ENCODE measurements around the gene DLX5. TPM values are rescaled to one million over a fixed set of nuclear protein-coding genes. Genes with fewer than 3 reads are reported as not detected.
A peak's percentile ranks its signal among the peaks of the same experiment; 100 is the strongest.
"Not testable (repeated sequence)": the region's sequence is repeated elsewhere in the genome, so short reads cannot be mapped to it uniquely, and the experiment has no call there.

The DLX5 gene
- total RNA-seq, result 10 to 100 TPM; 14.2 to 39.4 (median 31.5) TPM

- peaks cover 78% of the 10 kb centered on the region for H3K27me3 ChIP-seq
- H3K9me3 ChIP-seq, result no peaks in the 10 kb centered on the region
- TF ChIP-seq POLR2A (IDR thresholded peaks at IDR 0.05), result no peak
- peak in 1 of 3 donors; percentile 17 for TF ChIP-seq POLR2AphosphoS5 (IDR thresholded peaks at IDR 0.05)
- under 1% methylated on average over 46 of the region's 60 CpGs for WGBS
- peaks cover 64% of the 10 kb centered on the region for H3K4me1 ChIP-seq
- peak in 1 of 2 donors; percentile 58 for DNase-seq (ENCODE audit: low spot score in 2 of 2)
- peak within 1 kb of the TSS; percentile 54 for H3K4me3 ChIP-seq
- peak within 1 kb of the TSS; percentile 66 for H3K27ac ChIP-seq
- H3K36me3 ChIP-seq, result peaks cover 4% of the 10 kb centered on the region
These were observed at the start of gene DLX5 for GRCh38 chr7:97024209-97025129. TSS of gene DLX5 (minus strand) at chr7:97024831. CDS start at chr7:97024623, 208 bp downstream.

GRCh38 chr7:97072025-97072424 is 47.4 kb upstream of the DLX5 start:
- 77% methylated on average over 2 of the region's 2 CpGs for WGBS
- H3K27me3 ChIP-seq; H3K27ac ChIP-seq; H3K4me1 ChIP-seq; DNase-seq (ENCODE audit: low spot score in 2 of 2); H3K36me3 ChIP-seq; H3K4me3 ChIP-seq; H3K9me3 ChIP-seq: not testable (repeated sequence)

GRCh38 chr7:97064972-97065587 is 40.4 kb upstream of the DLX5 start:
- no peaks in the 10 kb centered on the region for H3K9me3 ChIP-seq
- no peaks in the 10 kb centered on the region for H3K4me1 ChIP-seq
- DNase-seq (ENCODE audit: low spot score in 2 of 2), result no peak
- WGBS, result 37% methylated on average over 5 of the region's 5 CpGs
- H3K27me3 ChIP-seq, result peaks cover 3% of the 10 kb centered on the region
- no peak overlapping the region for H3K27ac ChIP-seq
- no peaks in the 10 kb centered on the region for H3K36me3 ChIP-seq
- TF ChIP-seq POLR2AphosphoS5 (IDR thresholded peaks at IDR 0.05), result no peak
- TF ChIP-seq CTCF (IDR thresholded peaks at IDR 0.05), result peak in 1 of 2 donors; percentile 51
- H3K4me3 ChIP-seq, result no peak overlapping the region

GRCh38 chr7:97064020-97064419 is 39.4 kb upstream of the DLX5 start:
- Histone ChIP-seq H3K27me3 (no peaks in the 10 kb centered on the region), H3K4me1 (no peaks in the 10 kb centered on the region), H3K9me3 (peaks cover 2% of the 10 kb centered on the region), H3K27ac (no peak overlapping the region), H3K36me3 (no peaks in the 10 kb centered on the region), H3K4me3 (no peak overlapping the region)
- no peak for DNase-seq (ENCODE audit: low spot score in 2 of 2)
- TF ChIP-seq POLR2AphosphoS5 (IDR thresholded peaks at IDR 0.05) (no peak), POLR2A (IDR thresholded peaks at IDR 0.05) (no peak), EP300 (IDR thresholded peaks at IDR 0.05) (no peak), CTCF (IDR thresholded peaks at IDR 0.05) (no peak)
- 75% methylated on average over 3 of the region's 3 CpGs for WGBS

GRCh38 chr7:97043281-97043680 is 18.6 kb upstream of the DLX5 start:
- no peak overlapping the region for H3K27ac ChIP-seq
- no peaks in the 10 kb centered on the region for H3K36me3 ChIP-seq
- no peak overlapping the region for H3K4me3 ChIP-seq
- no peak for DNase-seq (ENCODE audit: low spot score in 2 of 2)
- TF ChIP-seq POLR2AphosphoS5 (IDR thresholded peaks at IDR 0.05), result no peak
- no peak for TF ChIP-seq EP300 (IDR thresholded peaks at IDR 0.05)
- TF ChIP-seq POLR2A (IDR thresholded peaks at IDR 0.05), result no peak
- no peak for TF ChIP-seq CTCF (IDR thresholded peaks at IDR 0.05)
- H3K27me3 ChIP-seq, result peaks cover 23% of the 10 kb centered on the region
- no peaks in the 10 kb centered on the region for H3K4me1 ChIP-seq
- no peaks in the 10 kb centered on the region for H3K9me3 ChIP-seq
- WGBS, result 58% methylated on average over 2 of the region's 2 CpGs

GRCh38 chr7:97039374-97040065 is 14.9 kb upstream of the DLX5 start:
- H3K4me1 ChIP-seq, result no peaks in the 10 kb centered on the region
- H3K9me3 ChIP-seq, result no peaks in the 10 kb centered on the region
- no peak for DNase-seq (ENCODE audit: low spot score in 2 of 2)
- H3K27me3 ChIP-seq, result peaks cover 31% of the 10 kb centered on the region
- 81% methylated on average over 5 of the region's 5 CpGs for WGBS
- H3K4me3 ChIP-seq, result no peak overlapping the region
- TF ChIP-seq EP300 (IDR thresholded peaks at IDR 0.05) (no peak), POLR2A (IDR thresholded peaks at IDR 0.05) (no peak)
- H3K36me3 ChIP-seq, result no peaks in the 10 kb centered on the region
- no peak overlapping the region for H3K27ac ChIP-seq

- peaks cover 11% of the 10 kb centered on the region for H3K27me3 ChIP-seq
- H3K9me3 ChIP-seq; H3K36me3 ChIP-seq; H3K4me1 ChIP-seq; DNase-seq (ENCODE audit: low spot score in 2 of 2); H3K4me3 ChIP-seq; H3K27ac ChIP-seq: not testable (repeated sequence)
- 93% methylated on average over 5 of the region's 30 CpGs for WGBS
These were observed 9.7 kb upstream of the DLX5 start for GRCh38 chr7:97034213-97034852.

Data from suprapubic skin (tissue), 4 donors.